Measurements from ENCODE around the gene TLE1. TPM values are rescaled to one million over a fixed set of nuclear protein-coding genes. Genes with fewer than 3 reads are reported as not detected.

TLE1 gene
- total and polyA plus RNA-seq, 9 donors, result 25.8 to 58.1 (median 41.1) TPM

- intact Hi-C loops (cut with DNase I), result loop anchor here (5.0 to 10.0 kb wide), 3 partner anchors 70 to 162 kb away; no protein-coding TSS in a partner anchor
- no peaks in the 10 kb centered on the region for H3K27me3 ChIP-seq
- TF ChIP-seq POLR2A (IDR thresholded peaks at IDR 0.05) (no peak), EP300 (IDR thresholded peaks at IDR 0.05) (no peak), CTCF (IDR thresholded peaks at IDR 0.05) (no peak)
- H3K9me3 ChIP-seq, result no peaks in the 10 kb centered on the region
- WGBS, 3 donors, result 75 to 80% (median 76%) methylated on average over 4 of the region's 4 CpGs
- no peak overlapping the region for H3K4me3 ChIP-seq
- no peak for DNase-seq
- no peaks in the 10 kb centered on the region for H3K36me3 ChIP-seq
- H3K4me1 ChIP-seq (ENCODE audit: insufficient read depth), result no peaks in the 10 kb centered on the region
- no peak overlapping the region for H3K27ac ChIP-seq
Measured at GRCh38 chr9:81684635-81685034, 4.7 kb downstream of the TLE1 start.

- no peaks in the 10 kb centered on the region for H3K9me3 ChIP-seq
- WGBS, 3 donors, result 77 to 87% (median 78%) methylated on average over 3 of the region's 3 CpGs
- no peak overlapping the region for H3K27ac ChIP-seq
- no peaks in the 10 kb centered on the region for H3K36me3 ChIP-seq
- no peaks in the 10 kb centered on the region for H3K27me3 ChIP-seq
- DNase-seq, result no peak
- no peaks in the 10 kb centered on the region for H3K4me1 ChIP-seq (ENCODE audit: insufficient read depth)
- intact Hi-C loops (cut with DNase I), result loop anchor here in 3 of 4 donors (10.0 kb wide), 2 partner anchors 69 to 161 kb away; no protein-coding TSS in a partner anchor
- no peak overlapping the region for H3K4me3 ChIP-seq
- TF ChIP-seq CTCF (IDR thresholded peaks at IDR 0.05) (no peak), EP300 (IDR thresholded peaks at IDR 0.05) (no peak), POLR2A (IDR thresholded peaks at IDR 0.05) (no peak)
Measured at GRCh38 chr9:81683704-81684103, 5.6 kb downstream of the TLE1 start.

- DNase-seq, result no peak
- no peak for TF ChIP-seq EP300 (IDR thresholded peaks at IDR 0.05)
- no peak for TF ChIP-seq POLR2A (IDR thresholded peaks at IDR 0.05)
- no peak for TF ChIP-seq CTCF (IDR thresholded peaks at IDR 0.05)
- WGBS, 3 donors, result 72 to 86% (median 73%) methylated on average over 3 of the region's 3 CpGs
- Histone ChIP-seq H3K36me3 (no peaks in the 10 kb centered on the region), H3K9me3 (no peaks in the 10 kb centered on the region), H3K4me1 (ENCODE audit: insufficient read depth) (no peaks in the 10 kb centered on the region), H3K4me3 (no peak overlapping the region), H3K27ac (no peak overlapping the region), H3K27me3 (no peaks in the 10 kb centered on the region)
- intact Hi-C loops (cut with DNase I), result loop anchor here in 3 of 4 donors (10.0 kb wide), 2 partner anchors 68 to 162 kb away; no protein-coding TSS in a partner anchor
Measured at GRCh38 chr9:81683238-81683637, 6.1 kb downstream of the TLE1 start.

- WGBS, 3 donors, result 42 to 47% (median 44%) methylated on average over 8 of the region's 8 CpGs
- no peak overlapping the region for H3K27ac ChIP-seq
- no peaks in the 10 kb centered on the region for H3K36me3 ChIP-seq
- H3K27me3 ChIP-seq, result no peaks in the 10 kb centered on the region
- H3K9me3 ChIP-seq, result no peaks in the 10 kb centered on the region
- DNase-seq, result no peak
- TF ChIP-seq CTCF (IDR thresholded peaks at IDR 0.05) (no peak), POLR2A (IDR thresholded peaks at IDR 0.05) (no peak)
- intact Hi-C loops (cut with DNase I), result loop anchor here in 3 of 4 donors (10.0 kb wide), 2 partner anchors 68 to 162 kb away; no protein-coding TSS in a partner anchor
- H3K4me3 ChIP-seq, result no peak overlapping the region
- H3K4me1 ChIP-seq (ENCODE audit: insufficient read depth), result no peaks in the 10 kb centered on the region
Measured at GRCh38 chr9:81682797-81683196, 6.5 kb downstream of the TLE1 start.
